HepG2 (cell line): Measurements from ENCODE around the gene EYA4.

Experiments used
- HMGXB3 ChIP-seq: sonication (generic); formaldehyde crosslinking; IDR thresholded peaks from 2 replicates; pipeline ENCODE4 v1.4.0; 2020; ENCODE audit warnings: missing genetic modification reagents, borderline replicate concordance
- HNF4A ChIP-seq: sonication (generic); formaldehyde crosslinking; IDR thresholded peaks from 2 replicates; pipeline ENCODE4 v1.4.0; 2020; ENCODE audit warnings: missing genetic modification reagents
- PATZ1 ChIP-seq: sonication (generic); formaldehyde crosslinking; IDR thresholded peaks from 2 replicates; pipeline ENCODE4 v1.4.0; 2020; ENCODE audit warnings: missing genetic modification reagents
- SP1 ChIP-seq, 2 experiments: fragments of 450-650 bp in 1 of 2; sonication (generic) in 1 of 2; formaldehyde crosslinking in 1 of 2; IDR thresholded peaks; 2 replicates each; pipeline versions ENCODE4 v1.4.0 to v1.6.1; 2016 to 2020; ENCODE audit warnings: missing genetic modification reagents in 1 of 2
- TRAFD1 ChIP-seq: sonication (generic); formaldehyde crosslinking; IDR thresholded peaks from 2 replicates; pipeline ENCODE4 v1.5.1; 2020; ENCODE audit warnings: missing genetic modification reagents, mild to moderate bottlenecking, borderline replicate concordance
- ZBTB33 ChIP-seq: sonication (generic); formaldehyde crosslinking; IDR thresholded peaks from 2 replicates; pipeline ENCODE4 v1.4.0; 2020; ENCODE audit warnings: missing genetic modification reagents

- TF ChIP-seq TRAFD1 (CRISPR knock-in tag) (no peak), SP1 (IDR thresholded peaks at IDR 0.05) (no peak), SP1 (CRISPR knock-in tag; IDR thresholded peaks at IDR 0.05) (no peak), HMGXB3 (CRISPR knock-in tag) (no peak), ZBTB33 (no peak), PATZ1 (CRISPR knock-in tag) (no peak), HNF4A (CRISPR knock-in tag) (no peak)
These were observed 246.0 kb downstream of the EYA4 start for GRCh38 chr6:133487174-133487573.
